Mammary epithelial cell (primary cell): ENCODE measurements around the gene CD320.
"Not testable (repeated sequence)": the region's sequence is repeated elsewhere in the genome, so short reads cannot be mapped to it uniquely, and the experiment has no call there.

Experiments used
- EZH2 ChIP-seq: IDR thresholded peaks from 2 replicates; pipeline ENCODE4 v1.6.1; 2012; ENCODE audit warnings: low read length, inconsistent platforms, borderline replicate concordance
- TF ChIP-seq, protein P1 (sequence below), 2 donors: IDR thresholded peaks in 1 of 2; conservative IDR thresholded peaks in 1 of 2; 2 replicates each; pipeline ENCODE4 v1.5.1; 2011 to 2012; ENCODE audit warnings: inconsistent platforms in 2 of 2, low read length in 2 of 2, mild to moderate bottlenecking in 2 of 2, control low read depth in 1 of 2, low read depth in 1 of 2; ENCODE audit not compliant: insufficient read depth in 1 of 2; ENCODE audit errors: extremely low read depth in 1 of 2

DNA sequence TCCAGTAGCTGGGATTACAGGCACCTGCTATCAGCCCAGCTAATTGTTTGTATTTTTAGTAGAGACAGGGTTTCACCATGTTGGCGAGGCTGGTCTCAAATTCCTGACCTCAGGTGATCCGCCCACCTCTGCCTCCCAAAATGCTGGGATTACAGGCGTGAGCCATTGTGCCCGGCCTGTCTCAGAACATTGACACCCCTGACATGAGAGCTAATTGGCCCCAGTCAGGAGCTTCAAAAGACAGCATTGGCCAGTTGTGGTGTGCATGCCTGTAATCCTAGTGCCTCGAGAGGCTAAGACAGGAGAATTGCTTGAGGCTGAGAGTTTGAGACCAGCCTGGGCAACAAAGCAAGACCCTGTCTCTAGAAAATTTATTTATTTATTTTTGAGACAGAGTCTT is 44.7 kb upstream of the CD320 start:
- TF ChIP-seq, protein P1, sequence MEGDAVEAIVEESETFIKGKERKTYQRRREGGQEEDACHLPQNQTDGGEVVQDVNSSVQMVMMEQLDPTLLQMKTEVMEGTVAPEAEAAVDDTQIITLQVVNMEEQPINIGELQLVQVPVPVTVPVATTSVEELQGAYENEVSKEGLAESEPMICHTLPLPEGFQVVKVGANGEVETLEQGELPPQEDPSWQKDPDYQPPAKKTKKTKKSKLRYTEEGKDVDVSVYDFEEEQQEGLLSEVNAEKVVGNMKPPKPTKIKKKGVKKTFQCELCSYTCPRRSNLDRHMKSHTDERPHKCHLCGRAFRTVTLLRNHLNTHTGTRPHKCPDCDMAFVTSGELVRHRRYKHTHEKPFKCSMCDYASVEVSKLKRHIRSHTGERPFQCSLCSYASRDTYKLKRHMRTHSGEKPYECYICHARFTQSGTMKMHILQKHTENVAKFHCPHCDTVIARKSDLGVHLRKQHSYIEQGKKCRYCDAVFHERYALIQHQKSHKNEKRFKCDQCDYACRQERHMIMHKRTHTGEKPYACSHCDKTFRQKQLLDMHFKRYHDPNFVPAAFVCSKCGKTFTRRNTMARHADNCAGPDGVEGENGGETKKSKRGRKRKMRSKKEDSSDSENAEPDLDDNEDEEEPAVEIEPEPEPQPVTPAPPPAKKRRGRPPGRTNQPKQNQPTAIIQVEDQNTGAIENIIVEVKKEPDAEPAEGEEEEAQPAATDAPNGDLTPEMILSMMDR (conservative IDR thresholded peaks at IDR 0.05 in 1 of 2, IDR thresholded peaks at IDR 0.05 in 1 of 2; ENCODE audit: extremely low read depth in 1 of 2, insufficient read depth in 1 of 2, low read depth in 1 of 2, low read length in 2 of 2) = not testable (repeated sequence)
- TF ChIP-seq EZH2 = not testable (repeated sequence)
